Cardiac fibroblast (primary cell): Measurements from ENCODE around the gene AGBL3.
"Not testable (repeated sequence)": the region's sequence is repeated elsewhere in the genome, so short reads cannot be mapped to it uniquely, and the experiment has no call there.

Experiments used
- DNase-seq, 2 donors: peaks; one replicate each; pipeline versions ENCODE4 v3.0.0 to v3.0.0-alpha.2; 2010; ENCODE audit warnings: low read depth in 2 of 2
- H3K4me3 ChIP-seq, 2 donors: replicated peaks in 1 of 2; 1 replicate in 1 of 2; 2 replicates in 1 of 2; pipeline ENCODE4 v1.5.1; 2011; ENCODE audit warnings: low read depth in 2 of 2, low read length in 2 of 2, mild to moderate bottlenecking in 2 of 2, moderate library complexity in 1 of 2
- CTCF ChIP-seq: IDR thresholded peaks from one replicate; pipeline ENCODE4 v1.5.1; 2011; ENCODE audit warnings: low read depth, mild to moderate bottlenecking, low read length, inconsistent platforms

AGBL3 gene

GRCh38 chr7:135169964-135170273 lies 183.6 kb downstream of the AGBL3 start:
- peak overlapping the region; percentile 76 to 82 for H3K4me3 ChIP-seq
- peak in 1 of 2 donors; percentile 53 for DNase-seq
- TF ChIP-seq CTCF, result no peak

- H3K4me3 ChIP-seq, result peak within 1 kb of the TSS; percentile 76 to 82
- peak; percentile 50 for TF ChIP-seq CTCF
- DNase-seq, result peak; percentile 95 to 97
These were observed 184.1 kb downstream of the AGBL3 start, which contains the start of gene CYREN for GRCh38 chr7:135170274-135170997. TSS of gene CYREN (minus strand) at chr7:135170707. CDS start at chr7:135168922, 1,785 bp downstream.

- DNase-seq, result not testable (repeated sequence)
- H3K4me3 ChIP-seq, result peak overlapping the region; percentile 76 to 82
These were observed 184.7 kb downstream of the AGBL3 start for GRCh38 chr7:135170998-135171481.

- peak; percentile 45 for DNase-seq
- not testable (repeated sequence) for H3K4me3 ChIP-seq
These were observed 185.4 kb downstream of the AGBL3 start for GRCh38 chr7:135171581-135172291.

GRCh38 chr7:135173916-135174315 lies 187.6 kb downstream of the AGBL3 start:
- H3K4me3 ChIP-seq, DNase-seq: not testable (repeated sequence)

- TF ChIP-seq CTCF, result no peak
- no peak for DNase-seq
- no peak overlapping the region for H3K4me3 ChIP-seq
These were observed 188.6 kb downstream of the AGBL3 start for GRCh38 chr7:135174941-135175340.

- DNase-seq, result no peak
- no peak overlapping the region for H3K4me3 ChIP-seq
- no peak for TF ChIP-seq CTCF
These were observed 189.6 kb downstream of the AGBL3 start for GRCh38 chr7:135175931-135176330.

- TF ChIP-seq CTCF, result no peak
These were observed 190.9 kb downstream of the AGBL3 start for GRCh38 chr7:135177028-135177696.

More at GRCh38 chr7:135177028-135177696, 190.9 kb downstream of the AGBL3 start:
- DNase-seq, result no peak
- no peak overlapping the region for H3K4me3 ChIP-seq
